Epidermal melanocyte (primary cell): ENCODE measurements around the gene CALML3.

Experiments
- DNase-seq: peaks from one replicate; pipeline ENCODE4 v3.0.0; 2011; ENCODE audit warnings: low spot score; ENCODE audit not compliant: insufficient read length

CALML3 gene

DNA sequence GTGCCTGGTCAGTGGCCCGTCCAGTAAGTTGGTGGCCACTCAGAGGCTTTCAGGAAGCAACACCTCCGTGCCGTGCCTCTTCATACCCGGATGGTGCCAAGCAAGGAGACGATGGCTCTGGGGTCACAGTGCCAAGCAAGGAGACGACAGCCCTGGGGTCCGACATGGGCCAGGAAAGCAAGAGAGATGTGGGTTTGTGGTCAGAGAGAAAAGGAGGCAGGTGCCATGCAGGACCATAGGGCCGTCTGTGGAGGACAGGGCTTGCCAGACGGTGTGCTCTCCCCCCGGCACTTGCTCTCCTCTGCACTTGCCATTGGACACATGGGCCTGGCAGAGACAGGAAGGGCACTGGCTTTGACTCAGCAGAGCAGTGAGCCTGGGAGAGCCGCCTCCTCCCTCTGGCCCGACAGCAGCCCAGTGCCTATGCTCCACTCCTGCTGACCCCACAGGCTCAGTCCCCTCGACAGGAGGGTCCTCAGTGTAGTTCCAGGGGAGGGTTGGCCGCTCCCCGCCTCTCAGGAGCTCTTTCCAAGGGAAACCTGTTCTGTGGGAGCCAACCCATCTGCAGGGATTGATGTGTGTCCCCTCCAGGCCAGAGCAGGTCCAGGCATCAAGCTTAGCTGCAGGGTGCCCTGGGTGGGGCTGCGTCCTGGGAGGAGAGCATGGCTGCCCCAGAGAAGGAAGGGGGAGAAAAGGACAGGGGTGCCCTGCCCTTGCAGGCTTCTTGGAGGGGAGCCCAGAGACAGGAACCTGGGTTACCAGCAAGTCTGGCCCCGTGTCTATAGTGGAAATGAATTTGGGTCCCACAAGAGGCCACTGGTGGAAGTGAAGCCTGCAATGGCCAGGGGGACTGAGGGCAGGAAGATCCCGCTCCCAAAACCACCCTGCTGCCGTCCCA lies 17.8 kb upstream of the CALML3 start:
- DNase-seq, result no peak

DNA sequence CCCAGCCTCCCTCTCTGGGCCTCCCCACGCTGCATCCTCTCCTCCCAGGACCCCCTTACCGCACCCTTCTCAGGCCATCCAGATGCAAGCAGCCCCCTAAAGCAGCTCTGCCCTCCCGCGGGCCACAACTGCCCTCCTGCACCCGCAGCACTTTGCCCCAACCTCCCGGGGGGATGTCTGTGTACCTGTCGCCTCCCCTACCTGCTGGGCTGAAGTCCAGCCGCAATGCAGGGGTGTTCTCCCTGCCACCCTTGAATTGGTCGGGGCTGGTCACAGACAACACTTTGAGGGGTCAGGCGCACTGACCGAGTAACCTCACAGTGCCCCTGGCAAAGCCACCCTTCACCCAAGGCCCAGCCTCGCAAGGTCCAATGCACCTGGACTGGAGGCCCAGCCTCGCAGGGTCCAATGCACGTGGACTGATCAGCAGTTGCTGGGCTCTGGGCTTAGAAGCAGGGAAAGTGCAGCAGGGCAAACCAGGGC lies 17.1 kb upstream of the CALML3 start:
- no peak for DNase-seq

DNA sequence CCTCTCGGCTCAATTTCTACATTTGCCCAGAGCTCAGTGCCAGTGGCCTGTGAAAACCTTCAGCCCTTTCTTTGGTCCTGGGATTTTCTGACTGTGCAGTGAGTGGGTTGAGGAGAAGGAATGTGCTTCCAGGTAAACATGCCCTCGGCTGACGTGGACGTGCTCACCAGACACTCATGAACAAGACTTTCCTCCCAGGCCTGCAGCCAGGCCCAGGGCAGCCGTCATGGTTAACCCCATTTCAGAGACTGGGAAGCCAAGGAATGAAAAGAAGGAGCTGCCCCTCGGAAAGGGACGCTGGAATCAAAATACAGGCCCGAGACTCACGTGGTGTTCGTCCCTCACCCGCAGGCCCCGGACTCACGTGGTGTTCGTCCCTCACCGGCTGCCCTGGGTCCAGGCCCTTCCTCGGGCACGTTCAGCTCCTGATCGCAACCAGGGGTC lies 16.6 kb upstream of the CALML3 start:
- DNase-seq, result no peak

DNA sequence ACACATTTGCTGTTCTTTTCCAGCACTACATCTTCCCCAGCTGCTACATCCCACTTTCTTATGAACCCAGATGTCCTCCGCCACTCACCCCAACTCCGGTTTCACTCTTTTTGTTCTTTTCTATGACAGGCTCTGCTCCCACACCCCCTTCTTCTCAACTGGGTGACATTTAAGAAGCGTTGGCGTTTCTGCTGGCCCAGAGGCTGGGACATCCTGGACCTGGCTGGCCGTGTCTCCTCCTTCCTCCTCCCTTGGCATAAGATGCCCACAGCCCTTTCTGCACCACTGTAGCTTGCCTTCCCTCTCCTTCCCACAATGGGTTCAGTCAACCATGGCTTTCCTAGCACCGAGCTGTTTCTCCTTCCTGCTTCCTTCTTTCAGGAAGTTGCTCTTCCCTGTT lies 16.0 kb upstream of the CALML3 start:
- DNase-seq, result no peak

DNA sequence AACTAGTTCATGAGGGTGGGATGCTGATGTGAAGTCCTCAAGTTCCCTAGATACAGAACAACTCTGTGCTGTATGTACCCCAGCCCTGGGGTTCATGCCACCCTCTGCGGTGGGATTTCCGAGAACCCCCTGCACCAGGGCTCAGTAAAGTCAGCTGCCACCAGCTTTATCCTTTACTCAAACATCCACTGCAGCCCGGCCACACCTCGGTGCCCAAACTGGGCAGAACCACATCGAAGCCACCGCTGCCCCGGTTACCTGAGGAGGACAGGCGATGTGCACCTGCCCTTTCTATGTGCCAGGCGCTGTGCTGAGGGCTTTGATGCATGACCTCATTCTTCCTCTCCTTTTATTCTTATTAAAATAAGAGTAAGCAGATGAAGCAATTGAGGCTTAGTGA lies 15.5 kb upstream of the CALML3 start:
- no peak for DNase-seq

DNA sequence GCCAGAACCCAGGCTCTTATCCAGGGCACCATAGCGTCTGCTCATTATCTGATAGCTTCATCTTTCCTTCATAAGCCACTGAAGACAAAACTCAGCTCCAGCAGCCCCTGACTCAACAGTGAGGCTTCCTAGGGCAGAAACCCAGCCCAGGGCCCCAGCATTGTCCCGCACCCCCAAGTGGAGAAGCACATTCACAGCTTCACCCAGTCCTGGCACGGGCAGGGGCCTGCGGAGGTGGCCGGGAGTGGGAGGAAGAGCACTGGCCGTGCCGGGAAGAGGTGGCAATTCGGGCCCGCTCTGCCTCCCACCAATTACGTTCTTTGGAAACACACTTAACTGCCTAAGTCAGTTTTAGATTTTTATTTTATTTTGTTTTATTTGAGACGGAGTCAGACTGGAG lies 15.1 kb upstream of the CALML3 start:
- DNase-seq, result no peak

DNA sequence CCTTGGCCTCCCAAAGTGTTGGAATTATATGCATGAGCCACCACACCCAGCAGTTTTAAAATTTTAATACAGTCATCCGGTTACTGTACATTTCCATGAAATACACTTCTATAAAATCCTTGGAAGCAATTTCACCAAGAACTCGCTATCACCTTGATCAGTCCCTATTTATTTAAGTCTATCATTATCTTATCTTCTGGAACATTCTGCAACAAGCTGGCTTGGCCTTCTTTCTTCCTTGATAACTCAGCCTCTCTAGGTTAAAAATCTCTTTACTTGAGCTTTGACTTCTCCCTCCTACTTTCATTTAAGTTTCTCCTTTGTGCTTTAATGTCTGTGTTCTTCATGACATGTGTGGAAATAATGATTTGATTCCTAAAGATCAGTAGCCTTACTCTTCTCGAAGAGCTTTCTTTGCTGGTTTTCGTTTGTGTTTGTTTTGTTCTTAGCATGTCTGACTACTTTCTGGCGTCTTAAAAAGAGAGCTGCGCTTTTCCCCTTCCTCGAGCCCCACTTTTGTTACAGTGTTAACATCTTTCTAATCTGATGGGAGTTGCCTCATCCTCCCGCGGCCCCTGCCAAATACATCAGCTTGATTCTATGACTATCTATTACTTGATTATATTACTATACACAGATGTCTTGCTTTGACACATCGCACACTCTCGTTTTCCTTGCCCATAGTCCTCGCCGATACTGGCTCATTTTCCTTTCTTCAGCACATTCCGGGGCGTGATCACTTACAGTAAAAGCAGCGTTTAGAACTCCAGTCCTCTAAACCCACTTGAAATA lies 14.3 kb upstream of the CALML3 start:
- no peak for DNase-seq

DNA sequence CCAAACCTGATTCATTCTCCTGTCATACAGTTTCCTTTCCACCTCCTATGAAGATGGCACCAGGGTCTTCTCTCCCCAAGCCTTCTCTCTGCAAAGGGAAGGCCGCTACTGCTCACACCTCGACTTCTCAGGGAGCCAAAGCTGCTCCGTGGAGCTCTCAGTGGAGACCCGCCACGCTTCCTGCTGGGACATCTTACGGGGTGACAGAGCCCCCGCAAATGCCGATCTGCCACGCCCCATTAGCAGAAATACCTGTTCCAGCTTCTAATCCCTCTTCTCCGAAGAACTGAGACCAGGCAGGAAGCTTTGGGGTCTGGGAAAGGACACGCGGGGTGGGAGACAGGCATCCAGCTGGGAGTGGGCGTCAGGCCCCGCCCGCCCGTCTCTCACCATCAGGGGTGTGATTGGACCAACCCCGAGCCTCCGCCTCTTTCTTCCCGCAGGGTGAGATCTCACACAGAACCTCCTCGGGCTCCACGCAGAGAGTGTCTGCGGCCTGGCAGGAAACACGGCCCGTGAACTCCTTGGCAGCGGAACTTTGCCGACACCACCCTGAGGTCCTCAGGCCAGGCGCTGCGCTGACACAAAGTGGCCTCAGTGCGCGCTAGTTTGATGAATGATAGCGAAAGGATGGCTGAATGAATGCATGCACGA lies 13.4 kb upstream of the CALML3 start:
- DNase-seq, result no peak

DNA sequence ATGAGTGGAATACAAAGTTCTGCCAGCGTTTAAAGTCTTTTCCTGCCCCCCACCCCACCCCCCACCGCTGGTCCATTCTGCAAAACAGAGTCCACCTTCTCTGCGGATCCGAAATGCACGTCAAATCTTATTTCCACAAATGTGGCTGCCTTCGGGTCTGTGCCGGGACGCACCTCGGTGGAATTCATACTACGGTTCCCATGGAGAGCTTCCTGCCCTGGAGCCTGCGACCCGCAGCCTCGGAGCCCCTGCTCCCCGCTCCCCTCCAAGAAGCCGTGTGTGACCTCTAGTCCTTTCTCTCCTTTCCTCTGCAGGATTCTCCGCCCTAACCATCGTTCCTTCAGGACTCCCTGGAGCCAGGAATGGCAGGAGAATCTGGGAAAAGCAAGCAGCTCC lies 12.9 kb upstream of the CALML3 start:
- no peak for DNase-seq

DNA sequence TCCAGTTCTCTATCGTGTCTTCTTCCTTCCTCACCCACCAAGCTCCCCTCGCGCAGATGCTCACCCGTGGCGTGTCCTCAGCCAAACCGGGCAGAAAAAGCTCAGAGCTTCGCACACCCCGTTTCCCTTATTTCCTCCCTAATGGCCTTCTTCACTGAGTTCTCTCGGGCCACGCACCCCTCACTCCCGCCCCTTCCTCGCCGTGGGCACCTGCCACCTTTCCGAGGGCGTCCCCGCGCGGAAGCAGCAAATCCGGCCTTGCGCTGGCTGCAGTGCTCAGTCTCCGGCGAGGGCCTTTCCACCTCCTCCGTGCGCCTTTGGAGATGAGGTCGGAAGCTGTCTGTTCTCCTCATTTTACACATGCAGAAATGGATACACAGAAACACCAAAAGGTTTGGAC lies 12.4 kb upstream of the CALML3 start:
- no peak for DNase-seq

DNA sequence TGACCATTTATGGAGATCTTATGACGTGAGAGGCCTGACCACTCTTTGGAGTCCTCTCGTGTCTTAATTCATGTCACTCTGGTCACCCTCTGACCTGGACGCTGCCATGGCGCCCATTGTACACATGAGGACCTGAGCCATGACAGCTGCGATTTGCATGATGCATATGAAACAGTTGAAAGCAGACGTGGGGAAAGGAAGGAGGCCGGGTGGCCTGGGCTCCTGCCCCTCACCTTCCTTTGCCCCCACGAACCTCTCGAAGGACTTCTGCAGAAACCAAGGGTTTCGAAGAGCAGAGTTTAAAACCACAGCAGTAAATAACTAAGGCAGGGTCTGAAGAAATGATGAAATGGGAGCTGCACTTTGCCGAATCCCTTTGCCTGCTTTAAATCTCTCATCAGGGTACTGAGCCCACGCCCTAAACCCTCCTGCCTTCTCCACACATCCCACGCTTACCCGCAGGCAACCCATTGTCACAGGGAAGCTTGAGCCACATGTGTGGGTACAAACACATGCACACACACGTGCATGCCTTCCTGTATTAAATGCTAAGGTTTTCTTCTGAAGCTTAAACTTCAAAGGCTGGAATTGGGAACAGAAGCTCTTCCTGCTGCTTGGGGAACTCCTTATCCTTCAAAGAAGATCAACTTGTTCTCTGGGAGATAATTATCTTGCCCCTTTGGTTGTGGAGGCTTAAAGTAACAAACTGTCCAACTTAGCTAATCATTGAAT lies 11.7 kb upstream of the CALML3 start:
- DNase-seq, result no peak

DNA sequence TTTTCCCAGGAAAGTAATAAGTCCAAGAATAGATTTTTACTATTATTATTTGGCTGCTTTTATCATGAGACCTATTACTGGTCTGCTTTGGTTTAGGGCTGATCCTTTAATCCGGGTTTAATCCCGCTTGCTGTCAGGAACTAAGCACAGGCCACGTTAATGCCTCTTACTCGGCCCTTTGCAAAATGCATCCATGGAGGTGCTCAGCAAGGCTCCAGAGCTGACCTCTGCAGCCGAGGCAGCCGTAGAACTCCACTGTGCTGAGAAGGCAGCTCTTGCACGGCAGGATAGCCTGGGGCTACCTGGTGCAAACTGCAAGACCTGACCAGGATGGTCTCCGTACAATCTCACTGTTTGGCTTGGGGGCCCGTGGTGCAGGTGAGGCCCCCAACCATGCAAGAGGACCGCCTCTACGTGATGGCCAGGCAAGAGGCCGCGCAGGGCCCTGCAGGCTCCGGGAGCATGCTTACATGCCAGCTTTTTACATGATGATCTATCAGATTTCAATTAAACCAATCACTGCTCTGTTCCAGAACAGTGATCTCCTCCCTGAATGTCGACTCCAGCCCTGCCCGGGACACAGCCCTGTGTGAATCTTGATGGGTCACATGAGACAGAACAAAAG lies 10.4 kb upstream of the CALML3 start:
- no peak for DNase-seq

DNA sequence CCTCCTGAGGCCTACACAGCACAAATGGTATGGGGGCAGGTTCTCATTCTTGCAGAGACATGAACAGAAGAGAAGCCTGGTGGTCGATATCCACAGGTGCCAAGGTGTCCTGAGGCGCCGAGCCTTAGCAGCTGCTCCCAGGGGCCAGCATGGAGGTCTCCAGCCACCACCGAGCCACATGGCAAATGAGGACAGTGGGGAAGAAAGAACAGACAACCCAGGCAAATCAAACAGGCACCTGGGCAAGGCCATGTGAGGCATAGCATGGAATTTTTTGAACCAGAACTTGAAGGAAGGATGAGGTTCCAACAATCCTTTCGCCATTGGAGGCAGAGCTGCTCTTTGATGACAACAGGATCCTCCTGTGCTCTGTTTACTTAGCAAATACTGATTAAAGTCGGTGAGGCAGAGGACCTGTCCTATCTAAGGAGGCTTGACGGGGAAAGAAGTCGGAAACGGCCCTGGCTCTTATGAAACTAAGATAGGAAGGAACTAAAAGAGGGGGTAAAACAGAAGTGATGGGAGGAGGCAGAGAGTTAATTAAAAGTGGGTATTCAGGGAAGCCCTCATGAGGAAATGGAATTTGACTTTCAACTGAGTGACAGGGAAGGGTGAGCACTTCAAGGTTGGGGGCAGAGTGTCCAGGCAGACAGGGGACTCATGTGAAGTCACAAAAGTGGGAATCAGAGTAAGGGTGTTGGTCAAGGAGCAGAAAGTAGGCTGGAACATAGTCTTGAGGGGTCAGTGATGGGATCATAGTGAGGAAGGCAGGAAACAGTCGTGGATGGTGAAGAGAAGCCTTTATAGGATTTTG lies 8.6 kb upstream of the CALML3 start:
- DNase-seq, result no peak

DNA sequence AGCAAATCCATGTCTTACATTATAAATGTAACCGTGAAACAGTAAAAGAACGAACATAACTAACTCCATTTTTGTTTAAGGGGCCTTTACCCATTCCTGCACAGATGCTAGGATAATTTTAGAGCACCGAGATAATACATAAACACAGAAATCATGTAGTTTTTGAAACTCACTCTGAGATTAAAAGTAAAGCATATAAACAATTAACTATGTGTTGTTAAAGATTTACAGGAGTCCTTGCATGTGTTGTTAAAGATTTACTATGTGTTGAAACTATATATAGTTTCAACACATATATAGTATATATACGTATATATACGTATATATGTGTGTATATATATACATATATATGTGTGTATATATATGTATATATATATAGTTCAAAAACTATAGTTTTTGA lies 7.2 kb upstream of the CALML3 start:
- no peak for DNase-seq

DNA sequence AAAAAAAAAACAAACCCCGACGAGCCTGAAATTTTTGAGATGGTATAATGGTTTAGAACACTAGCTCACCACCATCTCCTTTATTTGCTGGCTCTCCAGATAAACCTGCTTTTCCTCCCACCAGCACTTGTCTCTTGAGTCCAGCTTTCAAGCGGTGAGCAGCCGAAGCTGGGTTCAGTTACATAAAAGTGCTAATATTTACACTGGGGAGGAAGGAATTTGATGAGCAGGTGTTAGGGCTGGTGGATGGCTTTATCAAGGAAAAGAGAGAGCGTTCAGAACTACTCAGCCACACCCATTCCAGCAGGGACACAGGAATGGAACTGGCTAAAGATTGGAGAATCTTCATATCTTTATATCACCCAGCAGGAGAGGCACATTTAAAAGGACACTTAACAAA lies 6.6 kb upstream of the CALML3 start:
- DNase-seq, result no peak

DNA sequence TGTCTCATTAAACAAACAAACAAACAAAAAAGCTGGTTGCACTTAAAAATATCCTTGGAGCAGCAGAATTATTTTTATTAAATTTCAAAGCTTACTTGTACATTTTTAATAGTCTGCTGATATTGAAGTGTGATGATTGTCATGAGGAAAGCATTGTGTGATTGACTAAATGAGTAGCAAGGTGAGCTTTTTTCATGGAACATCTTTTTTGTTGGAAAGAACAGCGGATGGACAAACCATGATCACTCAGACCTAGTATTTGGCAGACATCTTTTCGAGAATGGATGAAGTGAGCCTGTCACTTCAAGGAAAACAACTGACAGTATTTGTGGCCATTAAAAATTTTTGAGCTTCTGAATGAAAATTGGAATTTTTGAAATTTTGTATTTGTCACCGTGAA lies 5.7 kb upstream of the CALML3 start:
- no peak for DNase-seq

DNA sequence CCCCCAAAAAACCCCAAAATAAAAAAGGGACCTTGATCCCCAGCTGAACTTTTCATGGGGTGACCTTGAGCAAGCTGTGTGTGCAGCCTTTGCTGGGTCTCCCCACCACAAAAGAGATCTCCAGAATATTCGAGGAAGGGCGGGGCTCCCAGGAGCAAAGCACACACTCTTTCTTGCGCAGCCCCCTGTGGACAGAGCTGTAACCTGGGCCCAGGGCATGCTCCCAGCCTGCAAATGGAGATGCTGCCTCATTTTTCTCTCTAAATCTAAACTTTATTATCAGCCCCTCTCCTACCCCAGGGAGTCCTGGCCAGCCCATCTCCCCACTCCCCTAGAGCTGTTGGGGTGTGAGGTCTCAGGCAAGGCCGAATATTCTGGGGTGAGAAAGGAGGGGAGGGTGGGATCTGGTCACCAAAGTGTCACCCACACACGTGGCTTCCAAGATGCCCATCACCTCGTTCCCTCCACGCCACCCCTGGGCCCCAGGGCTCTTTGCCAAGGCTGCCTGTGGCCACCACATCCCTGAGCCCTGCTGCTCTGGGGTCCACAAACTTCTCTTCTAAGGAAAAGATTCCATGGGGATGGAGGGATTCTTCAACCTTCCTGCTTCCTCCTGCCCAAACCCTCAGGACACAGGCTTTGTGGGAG lies 1.7 kb upstream of the CALML3 start:
- DNase-seq, result no peak

DNA sequence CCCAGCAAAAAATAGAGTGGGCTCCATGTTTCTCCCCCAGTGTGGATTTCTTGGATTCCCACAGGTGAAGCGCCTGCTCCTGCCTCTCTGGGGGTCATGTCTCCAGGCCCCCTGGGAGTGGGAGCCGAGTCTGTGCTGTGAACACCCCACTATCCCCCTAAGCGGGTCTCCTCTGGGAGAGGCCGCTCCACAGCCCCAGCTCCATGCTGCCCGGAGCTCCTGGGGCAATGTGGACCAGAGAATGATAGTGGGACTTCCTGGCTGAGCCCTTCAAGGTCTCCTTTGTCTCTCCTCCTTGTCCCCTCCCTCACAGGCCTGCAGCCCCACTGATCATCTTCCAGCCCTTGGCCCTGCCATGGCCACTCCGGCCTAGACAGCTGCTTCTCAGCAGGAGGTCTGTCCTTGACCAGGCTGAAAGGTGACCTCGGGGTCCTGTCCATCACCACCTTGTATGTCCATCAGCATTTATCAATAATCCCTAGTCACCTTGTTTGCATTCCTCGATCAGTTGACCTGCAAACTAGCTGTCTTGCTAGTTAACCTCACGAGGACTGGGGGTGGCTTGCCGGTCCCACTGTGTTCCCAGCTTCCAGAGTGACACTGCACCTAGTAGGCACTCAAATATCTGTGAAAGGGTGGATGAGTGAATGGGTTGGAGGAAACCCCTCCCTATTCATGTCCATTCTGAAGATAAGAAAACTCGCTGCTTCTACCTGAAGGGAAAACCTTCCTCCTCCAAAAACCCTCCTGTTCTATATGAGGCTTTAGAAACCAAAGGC lies 776 bp upstream of the CALML3 start:
- DNase-seq, result no peak
